ENCODE data around the gene LSM5.

LSM5 gene

DNA sequence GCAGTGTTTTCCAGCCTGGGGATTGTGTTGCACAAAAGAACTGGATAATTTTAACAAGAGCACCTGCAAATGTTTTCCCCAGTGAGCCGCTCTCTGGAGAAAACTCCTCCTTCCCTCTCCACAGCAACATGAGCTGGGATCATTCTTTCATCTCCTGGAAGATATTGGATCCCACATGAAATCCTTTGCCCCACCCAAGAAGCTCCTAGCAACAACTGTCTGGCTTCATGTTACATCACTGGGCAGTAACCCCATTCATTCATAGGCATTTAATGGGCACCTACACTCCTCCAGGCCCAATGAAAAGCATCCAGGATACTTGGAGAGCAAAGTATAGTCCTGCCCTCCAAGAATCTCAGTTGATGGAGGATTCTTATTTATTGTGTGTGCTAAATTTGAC is 27.2 kb downstream of the LSM5 start:
- TF ChIP-seq, protein P1, sequence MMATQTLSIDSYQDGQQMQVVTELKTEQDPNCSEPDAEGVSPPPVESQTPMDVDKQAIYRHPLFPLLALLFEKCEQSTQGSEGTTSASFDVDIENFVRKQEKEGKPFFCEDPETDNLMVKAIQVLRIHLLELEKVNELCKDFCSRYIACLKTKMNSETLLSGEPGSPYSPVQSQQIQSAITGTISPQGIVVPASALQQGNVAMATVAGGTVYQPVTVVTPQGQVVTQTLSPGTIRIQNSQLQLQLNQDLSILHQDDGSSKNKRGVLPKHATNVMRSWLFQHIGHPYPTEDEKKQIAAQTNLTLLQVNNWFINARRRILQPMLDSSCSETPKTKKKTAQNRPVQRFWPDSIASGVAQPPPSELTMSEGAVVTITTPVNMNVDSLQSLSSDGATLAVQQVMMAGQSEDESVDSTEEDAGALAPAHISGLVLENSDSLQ (IDR thresholded peaks at IDR 0.05) = no peak
- no peak for TF ChIP-seq NFRKB (IDR thresholded peaks at IDR 0.05)
- no peak for TF ChIP-seq L3MBTL2 (conservative IDR thresholded peaks at IDR 0.05)
- no peak for TF ChIP-seq SUZ12 (IDR thresholded peaks at IDR 0.05)
- TF ChIP-seq ZNF384 (IDR thresholded peaks at IDR 0.05) = no peak
- no peak for TF ChIP-seq FOXM1 (IDR thresholded peaks at IDR 0.05; ENCODE audit: borderline replicate concordance)
- TF ChIP-seq FOXK2 (IDR thresholded peaks at IDR 0.05) = no peak
- no peak for TF ChIP-seq HDGF (IDR thresholded peaks at IDR 0.05; ENCODE audit: borderline replicate concordance)
- no peak for TF ChIP-seq CTBP1 (IDR thresholded peaks at IDR 0.05; ENCODE audit: borderline replicate concordance)
- no peak for TF ChIP-seq FOXA1 (IDR thresholded peaks at IDR 0.05)
- ChIA-PET POLR2A (no interaction called here), CTCF (no interaction called here)
- no peak for DNase-seq (ENCODE audit: extremely low spot score)

DNA sequence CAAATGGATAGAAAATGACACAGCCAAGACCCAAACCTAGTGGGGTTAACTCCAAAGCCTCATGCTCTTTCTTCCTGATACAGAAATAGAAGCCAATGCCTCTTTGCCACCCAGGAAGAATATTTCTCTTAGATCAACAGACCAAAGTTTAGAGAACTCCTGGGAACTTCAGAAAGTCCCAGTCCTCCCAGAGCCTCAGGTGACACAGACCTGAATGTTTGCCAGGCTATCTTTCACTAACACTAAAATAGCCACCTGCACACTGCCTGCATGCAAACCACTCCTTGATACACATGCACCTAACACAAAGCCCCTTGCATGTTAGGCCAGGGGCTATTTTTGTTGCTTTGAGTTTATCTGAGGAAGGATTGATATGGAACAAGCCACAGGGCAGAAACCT is 27.7 kb downstream of the LSM5 start:
- no peak for TF ChIP-seq SUZ12 (IDR thresholded peaks at IDR 0.05)
- no peak for TF ChIP-seq BHLHE40 (IDR thresholded peaks at IDR 0.05; ENCODE audit: borderline replicate concordance)
- no peak for TF ChIP-seq SP1 (IDR thresholded peaks at IDR 0.05)
- TF ChIP-seq FOXM1 (IDR thresholded peaks at IDR 0.05; ENCODE audit: borderline replicate concordance) = no peak
- no peak for TF ChIP-seq ELF4 (IDR thresholded peaks at IDR 0.05)
- no peak for TF ChIP-seq ZNF384 (IDR thresholded peaks at IDR 0.05)
- TF ChIP-seq FOXK2 (IDR thresholded peaks at IDR 0.05) = no peak
- no peak for TF ChIP-seq ARNT (IDR thresholded peaks at IDR 0.05)
- TF ChIP-seq TARDBP (IDR thresholded peaks at IDR 0.05) = no peak
- TF ChIP-seq L3MBTL2 (conservative IDR thresholded peaks at IDR 0.05) = no peak
- CTCF ChIA-PET = no interaction called here
- POLR2A ChIA-PET = no interaction called here
- DNase-seq (ENCODE audit: extremely low spot score) = no peak

DNA sequence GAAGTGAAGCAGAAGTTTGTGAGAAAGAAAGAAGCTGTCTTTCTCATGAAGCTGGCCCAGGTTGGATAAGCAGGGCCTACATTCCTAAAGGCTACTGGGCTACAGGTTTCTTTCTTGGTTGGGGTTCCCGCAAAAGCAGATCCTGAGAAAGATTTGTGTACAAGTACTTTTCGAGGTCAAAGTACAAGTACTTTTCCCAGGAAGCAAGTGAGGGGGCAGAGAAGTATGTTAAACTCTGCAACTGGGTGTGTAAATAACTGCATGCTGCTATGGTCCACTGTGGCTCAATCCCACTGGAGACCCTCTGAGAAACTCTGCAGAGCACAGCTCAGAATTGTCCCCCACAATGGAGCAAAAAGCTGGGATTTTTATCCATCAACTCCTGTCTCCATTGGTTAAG is 28.7 kb downstream of the LSM5 start:
- TF ChIP-seq, protein P1 (IDR thresholded peaks at IDR 0.05) = no peak
- TF ChIP-seq LEF1 (IDR thresholded peaks at IDR 0.05; ENCODE audit: borderline replicate concordance) (no peak), ZNF384 (IDR thresholded peaks at IDR 0.05) (no peak)
- ChIA-PET POLR2A (no interaction called here), CTCF (no interaction called here)
- no peak for DNase-seq (ENCODE audit: extremely low spot score)

DNA sequence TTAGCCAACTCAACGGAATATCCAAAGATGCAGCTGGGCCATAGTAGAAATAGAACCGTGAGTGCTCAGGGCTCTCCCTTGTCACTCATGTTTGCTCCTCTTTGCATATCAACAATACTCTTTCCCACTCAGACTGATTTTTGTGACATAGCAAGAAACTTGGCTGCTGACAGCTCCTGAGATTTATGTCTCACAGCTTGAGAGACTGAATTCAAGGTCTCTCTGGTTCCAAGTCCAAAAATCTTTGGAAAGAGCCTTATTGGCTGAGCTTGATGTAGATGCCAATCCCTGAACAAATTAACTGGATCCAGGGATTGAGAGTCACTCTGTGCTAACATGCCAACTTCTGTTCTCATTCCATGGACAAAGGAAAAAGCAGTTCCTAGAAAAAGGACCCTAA is 30.4 kb downstream of the LSM5 start:
- TF ChIP-seq HDGF (IDR thresholded peaks at IDR 0.05; ENCODE audit: borderline replicate concordance) = no peak
- TF ChIP-seq ARNT (IDR thresholded peaks at IDR 0.05) = no peak
- TF ChIP-seq BHLHE40 (IDR thresholded peaks at IDR 0.05; ENCODE audit: borderline replicate concordance) = no peak
- no peak for TF ChIP-seq FOXK2 (IDR thresholded peaks at IDR 0.05)
- no peak for TF ChIP-seq CTBP1 (IDR thresholded peaks at IDR 0.05; ENCODE audit: borderline replicate concordance)
- TF ChIP-seq FOXM1 (IDR thresholded peaks at IDR 0.05; ENCODE audit: borderline replicate concordance) = no peak
- no peak for TF ChIP-seq L3MBTL2 (conservative IDR thresholded peaks at IDR 0.05)
- TF ChIP-seq ELF4 (IDR thresholded peaks at IDR 0.05) = no peak
- no peak for TF ChIP-seq LEF1 (IDR thresholded peaks at IDR 0.05; ENCODE audit: borderline replicate concordance)
- no peak for TF ChIP-seq TARDBP (IDR thresholded peaks at IDR 0.05)
- no peak for TF ChIP-seq NFRKB (IDR thresholded peaks at IDR 0.05)
- TF ChIP-seq SUZ12 (IDR thresholded peaks at IDR 0.05) = no peak
- no peak for TF ChIP-seq FOXA1 (IDR thresholded peaks at IDR 0.05)
- POLR2A ChIA-PET = no interaction called here
- CTCF ChIA-PET = no interaction called here
- DNase-seq (ENCODE audit: extremely low spot score) = no peak

DNA sequence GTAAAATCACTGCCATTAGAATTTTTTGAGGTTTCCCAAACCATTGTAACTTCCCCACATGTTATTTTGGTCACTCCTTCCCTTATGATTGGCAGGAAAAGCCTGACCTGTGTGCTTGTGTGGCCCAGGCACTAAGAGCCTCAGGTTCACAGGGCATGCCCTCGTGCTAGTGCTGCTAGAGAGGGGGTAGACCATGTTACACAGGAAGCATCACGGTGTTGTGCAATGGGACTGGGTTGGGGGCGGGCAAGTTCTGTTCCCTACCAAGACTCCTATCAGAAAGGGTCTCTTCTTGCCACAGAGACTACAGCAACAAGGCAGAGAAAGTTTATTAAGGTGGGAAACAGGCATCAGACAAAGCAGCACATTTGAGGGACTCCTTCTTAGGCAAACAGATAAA is 32.2 kb downstream of the LSM5 start:
- no peak for DNase-seq (ENCODE audit: extremely low spot score)
- ChIA-PET CTCF (no interaction called here), POLR2A (no interaction called here)
- TF ChIP-seq FOXK2 (IDR thresholded peaks at IDR 0.05) (no peak), FOXA1 (IDR thresholded peaks at IDR 0.05) (no peak), FOXM1 (IDR thresholded peaks at IDR 0.05; ENCODE audit: borderline replicate concordance) (no peak), CTBP1 (IDR thresholded peaks at IDR 0.05; ENCODE audit: borderline replicate concordance) (no peak), L3MBTL2 (conservative IDR thresholded peaks at IDR 0.05) (no peak), ELF4 (IDR thresholded peaks at IDR 0.05) (no peak), NFRKB (IDR thresholded peaks at IDR 0.05) (no peak), TARDBP (IDR thresholded peaks at IDR 0.05) (no peak)

DNA sequence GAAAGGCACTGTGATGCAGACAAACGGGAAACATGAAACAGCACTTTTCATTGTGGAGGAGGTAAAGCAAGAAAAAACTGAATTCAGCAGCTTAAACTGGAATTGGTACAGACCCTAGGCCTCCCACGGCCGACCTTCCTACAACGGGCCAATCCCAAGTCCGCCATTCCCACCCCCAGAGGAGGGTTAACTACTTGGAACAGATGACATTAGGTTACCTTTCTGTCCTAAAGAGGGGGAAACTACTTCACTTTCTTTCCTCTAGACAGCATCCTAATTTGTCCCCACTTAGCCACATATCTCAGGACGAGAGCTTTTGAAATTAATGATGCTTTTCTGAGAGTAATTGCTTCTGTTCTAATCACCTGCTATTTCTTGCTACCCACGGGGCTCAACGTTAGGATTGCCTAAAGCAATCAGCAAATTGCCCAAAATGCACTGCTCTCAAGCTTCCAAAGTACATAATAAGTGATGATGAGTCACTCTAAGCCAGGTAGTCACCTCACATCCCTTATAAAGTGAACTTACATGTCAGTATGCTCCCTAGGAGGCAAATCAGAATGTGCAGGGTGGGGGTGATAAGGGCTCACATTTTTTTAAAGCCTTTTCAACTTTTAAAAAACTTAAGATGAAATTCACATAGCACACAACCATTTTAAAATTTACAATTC is 36.7 kb downstream of the LSM5 start:
- no peak for DNase-seq (ENCODE audit: extremely low spot score)
- TF ChIP-seq FOXM1 (IDR thresholded peaks at IDR 0.05; ENCODE audit: borderline replicate concordance) = no peak
- CTCF ChIA-PET = no interaction called here
- POLR2A ChIA-PET = no interaction called here

DNA sequence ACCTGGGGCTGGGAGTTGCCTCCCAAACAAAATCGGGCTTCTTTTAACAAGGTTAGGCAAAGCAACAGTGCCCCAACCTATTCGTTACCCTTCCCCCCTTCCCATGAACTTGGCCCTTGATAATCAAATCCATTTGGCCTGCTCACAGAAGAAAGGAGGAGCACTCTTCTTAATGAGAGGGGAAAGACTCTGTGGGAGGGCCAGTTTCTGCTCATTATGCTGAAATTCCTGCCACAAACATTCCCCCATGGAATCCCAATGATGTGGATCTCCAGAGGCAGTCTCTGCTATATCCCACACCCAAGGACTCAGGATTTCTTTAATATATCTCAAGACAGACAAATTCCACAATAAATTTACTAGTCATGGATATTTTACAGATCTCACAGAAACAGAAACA is 43.0 kb downstream of the LSM5 start:
- no peak for TF ChIP-seq ARNT (IDR thresholded peaks at IDR 0.05)
- TF ChIP-seq, protein P1 (IDR thresholded peaks at IDR 0.05) = no peak
- no peak for TF ChIP-seq TARDBP (IDR thresholded peaks at IDR 0.05)
- no peak for TF ChIP-seq NFRKB (IDR thresholded peaks at IDR 0.05)
- TF ChIP-seq CTBP1 (IDR thresholded peaks at IDR 0.05; ENCODE audit: borderline replicate concordance) = no peak
- TF ChIP-seq FOXA1 (IDR thresholded peaks at IDR 0.05) = no peak
- no peak for TF ChIP-seq BHLHE40 (IDR thresholded peaks at IDR 0.05; ENCODE audit: borderline replicate concordance)
- no peak for TF ChIP-seq HDGF (IDR thresholded peaks at IDR 0.05; ENCODE audit: borderline replicate concordance)
- no peak for TF ChIP-seq SUZ12 (IDR thresholded peaks at IDR 0.05)
- TF ChIP-seq ELF4 (IDR thresholded peaks at IDR 0.05) = no peak
- no peak for TF ChIP-seq FOXM1 (IDR thresholded peaks at IDR 0.05; ENCODE audit: borderline replicate concordance)
- no peak for TF ChIP-seq SP1 (IDR thresholded peaks at IDR 0.05)
- ChIA-PET CTCF (no interaction called here), POLR2A (no interaction called here)
- DNase-seq (ENCODE audit: extremely low spot score) = no peak

Data from HEK293T (cell line).